ENCODE results near the gene PRDX3.
"Not testable (repeated sequence)": the region's sequence is repeated elsewhere in the genome, so short reads cannot be mapped to it uniquely, and the experiment has no call there.

PRDX3 gene

DNA sequence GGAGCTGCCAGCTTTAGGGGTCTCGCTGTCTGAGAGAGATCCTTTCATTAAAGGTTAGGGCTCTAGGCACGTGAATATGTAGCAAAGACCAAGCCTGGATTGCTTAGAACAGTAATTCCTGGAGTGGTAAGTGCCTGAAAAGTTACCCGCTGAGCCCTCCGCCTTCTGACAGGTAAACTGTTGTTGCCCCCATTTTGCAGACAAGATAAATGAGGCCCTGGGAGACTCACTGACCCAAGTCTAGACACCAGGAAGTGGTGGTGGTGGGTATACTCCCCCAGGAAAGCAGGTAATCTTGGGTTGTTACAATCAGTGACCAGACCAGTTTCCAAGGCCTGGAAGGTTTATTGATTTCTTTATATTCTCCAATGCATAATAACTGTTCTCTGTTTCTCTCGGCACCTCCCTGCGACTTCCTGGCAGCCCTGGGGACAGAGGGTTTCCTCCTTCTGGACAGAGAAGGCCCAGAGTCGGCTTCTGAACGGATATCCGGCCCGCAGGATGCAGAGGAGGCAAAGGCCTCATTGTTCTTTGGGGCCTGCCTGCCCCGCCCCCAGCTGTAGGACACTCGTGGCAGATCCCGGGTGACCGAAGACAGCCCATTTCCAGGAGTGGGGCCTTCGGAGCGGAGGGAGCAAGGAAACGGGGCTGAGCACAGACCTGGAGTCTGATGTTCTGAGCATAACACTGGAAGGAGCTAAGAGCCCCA is 27.4 kb upstream of the PRDX3 start:
- DNase-seq, result peak; percentile 25

DNA sequence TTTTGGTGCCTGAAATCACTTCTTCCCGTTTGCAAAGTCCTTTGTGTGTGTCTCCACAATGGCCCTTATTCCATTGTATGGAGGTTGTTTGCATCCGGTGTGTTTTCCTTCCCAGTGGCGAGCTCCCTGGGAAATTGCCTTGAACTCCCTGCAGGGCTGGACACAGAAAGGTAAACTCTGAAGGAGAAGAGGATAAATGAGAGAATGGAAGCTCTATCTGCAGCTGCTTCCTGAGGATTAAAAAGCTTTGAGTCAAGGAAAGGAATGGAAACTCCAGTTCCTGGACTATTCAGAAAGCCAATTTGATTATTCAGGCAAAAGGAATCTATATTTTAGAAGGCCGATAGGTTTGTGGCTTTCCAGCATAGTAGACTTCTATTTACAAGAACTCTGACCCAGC is 24.4 kb upstream of the PRDX3 start:
- no peak for DNase-seq

DNA sequence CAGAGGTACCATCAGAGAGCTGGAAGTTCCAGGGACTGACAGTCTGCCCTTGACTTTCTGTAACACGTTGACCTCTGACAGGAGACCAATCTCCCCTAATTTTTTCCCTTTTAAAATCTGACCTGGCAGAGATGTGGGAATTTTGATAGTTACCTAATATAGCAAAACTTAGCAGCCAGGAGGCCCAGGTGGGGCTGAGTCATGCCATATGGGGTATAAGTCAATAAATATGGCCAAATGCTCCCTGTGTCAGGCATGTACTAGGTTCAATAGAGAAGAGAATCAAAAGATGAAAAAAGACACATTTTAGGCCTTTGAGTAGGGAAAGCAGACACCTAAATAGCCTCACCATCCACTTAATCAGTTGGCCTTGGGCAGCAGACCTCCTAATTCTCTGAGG is 22.6 kb upstream of the PRDX3 start:
- no peak for DNase-seq

DNA sequence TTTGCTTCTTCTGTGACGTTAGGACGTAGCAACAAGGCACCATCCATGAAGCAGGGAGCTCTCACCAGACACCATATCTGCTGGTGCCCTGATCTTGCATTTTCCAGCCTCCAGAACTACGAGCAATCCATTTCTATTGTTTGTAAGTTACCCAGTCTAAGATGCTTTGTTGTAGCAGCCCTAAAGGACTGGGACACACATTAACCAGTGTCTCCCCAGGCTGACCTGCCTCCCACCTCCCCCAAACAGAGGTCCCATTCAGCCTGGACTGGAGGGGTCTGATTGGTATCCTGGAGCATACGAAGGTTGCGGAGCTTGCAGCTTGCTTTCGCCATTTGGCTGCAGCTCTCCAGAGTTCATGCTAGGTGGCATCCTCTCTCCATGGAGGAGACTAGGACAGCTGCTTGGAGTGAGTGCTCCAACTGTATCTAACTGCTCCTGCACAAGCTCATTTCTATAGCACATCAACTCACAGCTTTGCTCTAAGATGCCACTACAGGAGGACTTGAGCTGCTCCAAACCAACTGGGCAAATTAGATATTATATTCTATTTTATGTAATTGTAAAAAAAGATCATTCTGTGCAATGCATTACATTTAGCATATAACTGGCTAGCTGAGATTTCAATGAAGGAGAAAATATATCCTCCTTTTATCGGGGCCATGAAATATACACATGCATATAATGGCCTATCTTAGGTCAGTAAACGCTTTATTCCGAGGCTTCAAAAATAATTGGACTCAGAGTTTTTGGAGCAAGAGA is 20.8 kb upstream of the PRDX3 start:
- peak; percentile 29 for DNase-seq

DNA sequence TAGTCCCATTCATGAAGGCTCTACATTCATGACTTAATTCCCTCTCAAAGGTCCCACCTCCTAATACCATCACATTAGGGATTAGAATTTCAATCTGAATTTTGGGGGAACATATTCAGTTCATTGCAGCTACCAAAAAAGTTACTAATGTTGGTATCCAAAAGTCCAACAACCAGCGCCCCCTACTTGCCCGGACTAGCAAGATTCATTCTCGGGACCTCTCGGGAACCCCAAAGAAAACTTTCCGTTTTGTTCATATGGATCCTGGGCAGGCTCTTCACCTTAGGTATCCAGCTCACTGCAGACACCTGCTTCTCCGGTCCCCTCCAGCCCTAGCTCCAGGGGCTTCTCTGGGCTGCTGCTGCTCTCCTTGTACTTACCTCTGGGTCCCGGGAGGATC is 19.8 kb upstream of the PRDX3 start:
- no peak for DNase-seq

DNA sequence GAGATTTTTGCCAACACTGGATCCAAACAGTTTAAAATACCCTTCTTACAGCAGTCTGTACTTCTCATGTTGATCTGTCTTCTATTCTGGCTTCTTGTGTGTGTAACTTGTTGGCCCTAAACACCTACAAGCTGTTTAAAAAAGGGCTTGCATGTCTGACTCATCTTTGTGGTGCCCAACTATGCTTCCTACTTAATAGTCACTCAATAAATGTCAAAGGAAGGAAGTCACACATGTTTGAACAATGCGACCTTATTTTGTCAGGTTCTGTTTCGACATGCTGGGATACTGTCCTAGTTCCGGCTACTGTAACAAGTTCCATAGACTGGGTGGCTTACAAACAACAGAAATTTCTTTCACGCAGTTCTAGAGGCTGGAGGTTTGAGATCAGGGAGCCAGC is 19.3 kb upstream of the PRDX3 start:
- DNase-seq, result no peak

DNA sequence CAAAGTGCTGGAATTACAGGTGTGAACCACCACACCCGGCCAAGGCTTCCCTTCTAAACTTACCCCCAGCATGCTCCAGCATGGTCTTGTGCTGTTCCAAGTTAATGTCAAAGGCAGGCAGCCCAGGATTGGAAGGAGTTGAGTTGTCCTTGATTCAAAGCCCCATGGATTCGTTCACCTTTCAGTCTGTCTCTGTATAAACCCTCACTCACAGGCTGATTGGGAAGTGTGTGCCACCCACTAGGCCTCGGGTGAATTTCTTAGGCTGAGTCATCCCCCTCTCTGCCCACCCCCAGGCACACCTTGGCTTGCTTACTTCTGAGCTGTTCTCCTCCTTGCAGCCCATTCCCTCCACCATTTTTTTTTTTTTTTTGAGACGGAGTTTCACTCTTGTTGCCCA is 13.3 kb upstream of the PRDX3 start:
- no peak for DNase-seq

DNA sequence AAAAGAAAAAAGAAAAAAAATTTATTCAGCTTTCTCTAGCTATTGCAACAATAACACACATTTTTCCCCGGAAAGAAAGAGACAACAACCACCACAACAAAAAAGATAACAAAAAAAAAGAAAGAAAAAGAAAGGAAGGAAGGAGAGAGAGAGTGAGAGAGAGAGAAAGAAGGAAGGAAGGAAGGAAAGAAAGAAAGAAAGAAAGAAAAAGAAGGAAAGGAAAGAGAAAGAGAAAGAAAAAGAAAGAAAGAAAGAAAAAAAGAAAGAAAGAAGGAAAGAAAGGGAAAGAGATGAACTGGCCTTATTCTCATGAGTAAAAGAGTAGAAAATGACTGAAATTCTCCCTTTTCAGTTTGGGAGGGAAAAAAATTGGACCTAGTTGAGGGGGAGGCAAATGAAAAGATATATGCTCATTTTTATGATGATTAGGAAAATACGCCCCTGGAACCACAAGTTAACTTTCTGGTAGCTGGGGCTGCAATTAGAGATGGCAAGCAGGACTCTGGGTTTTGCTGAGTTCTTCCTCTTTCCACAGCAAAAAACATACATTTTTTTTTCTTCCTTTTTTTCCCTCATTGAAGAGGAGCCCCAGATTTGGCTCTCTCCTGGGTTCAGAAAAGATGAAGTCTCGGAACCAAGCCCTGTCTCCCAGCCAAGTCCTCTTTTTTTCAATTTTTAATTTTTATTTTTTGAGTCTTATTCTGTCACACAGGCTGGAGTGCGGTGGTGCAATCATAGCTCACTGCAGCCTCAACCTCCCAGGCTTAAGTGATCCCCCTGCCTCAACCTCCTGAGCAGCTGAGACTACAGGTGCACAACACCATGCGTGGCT is 12.6 kb upstream of the PRDX3 start:
- no peak for DNase-seq

- DNase-seq, result no peak
Observed at GRCh38 chr10:119190353-119190752, 11.7 kb upstream of the PRDX3 start.

- no peak for DNase-seq
Observed at GRCh38 chr10:119189811-119190282, 11.2 kb upstream of the PRDX3 start.

DNA sequence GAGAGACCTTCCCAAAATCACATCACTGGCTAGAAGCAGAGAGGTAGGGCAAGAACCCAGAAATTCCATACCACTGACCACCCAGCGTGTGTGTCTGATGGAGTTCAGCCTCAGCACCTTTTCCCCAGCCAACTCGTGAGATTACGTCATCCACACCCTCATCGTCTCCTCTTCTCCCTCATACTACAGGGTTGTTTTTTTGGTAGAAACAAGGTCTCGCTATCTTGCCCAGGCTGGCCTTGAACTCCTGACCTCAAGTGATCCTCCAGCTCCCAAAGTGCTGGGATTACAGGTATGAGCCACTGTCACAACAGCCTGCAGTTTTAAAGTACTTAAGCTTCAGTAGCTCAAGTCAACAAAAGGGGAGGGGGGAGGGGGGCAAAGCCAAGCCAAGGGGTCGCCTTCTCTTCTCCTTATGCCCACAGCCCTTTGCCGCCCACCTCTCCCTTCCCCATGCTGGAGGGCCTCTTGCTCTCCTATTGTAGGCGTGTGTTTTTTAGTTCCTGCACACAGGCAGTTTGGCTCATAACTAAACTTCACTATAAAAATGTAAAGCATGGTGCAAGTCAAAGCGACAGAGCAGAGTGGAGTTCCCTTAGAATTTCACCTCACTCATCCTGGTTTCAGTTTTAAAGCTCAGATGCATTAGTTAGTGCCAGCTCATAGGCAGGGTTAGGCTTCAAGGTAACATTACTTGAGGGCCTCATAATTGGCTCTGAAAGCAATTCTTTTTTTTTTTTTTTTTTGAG is 5.2 kb upstream of the PRDX3 start:
- DNase-seq, result no peak

GRCh38 chr10:119180850-119181400 is 2.3 kb upstream of the PRDX3 start:
- not testable (repeated sequence) for DNase-seq

DNA sequence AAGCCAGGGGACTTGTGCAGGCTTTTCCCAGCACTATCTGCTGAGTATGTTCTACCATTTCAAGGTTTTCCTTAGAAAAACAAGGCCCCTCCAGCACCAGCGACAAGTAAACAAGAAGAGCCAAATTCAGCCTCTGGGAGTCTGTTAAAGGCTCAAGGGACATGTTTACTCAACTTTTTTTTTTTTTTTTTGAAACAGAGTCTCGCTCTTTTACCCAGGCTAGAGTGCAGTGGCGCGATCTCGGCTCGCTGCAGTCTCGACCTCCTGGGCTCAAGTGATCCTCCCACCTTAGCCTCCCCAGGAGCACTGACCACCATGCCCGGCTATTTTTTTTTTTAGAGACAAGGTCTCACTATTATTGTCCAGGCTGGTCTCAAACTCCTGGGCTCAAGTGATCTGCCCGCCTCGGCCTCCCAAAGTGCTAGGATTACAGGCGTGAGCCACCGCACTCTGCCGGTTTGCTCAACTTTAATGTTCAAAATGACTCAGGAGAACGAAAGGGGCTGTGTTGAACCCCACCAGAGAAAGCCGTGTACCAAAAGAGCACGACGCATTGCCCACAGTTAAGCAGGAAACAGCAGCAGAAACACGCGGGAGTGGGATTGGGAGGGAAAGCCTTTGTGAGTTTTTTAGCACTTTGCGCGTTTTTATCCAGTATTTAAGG is 772 bp downstream of the PRDX3 start:
- DNase-seq, result peak; percentile 6

DNA sequence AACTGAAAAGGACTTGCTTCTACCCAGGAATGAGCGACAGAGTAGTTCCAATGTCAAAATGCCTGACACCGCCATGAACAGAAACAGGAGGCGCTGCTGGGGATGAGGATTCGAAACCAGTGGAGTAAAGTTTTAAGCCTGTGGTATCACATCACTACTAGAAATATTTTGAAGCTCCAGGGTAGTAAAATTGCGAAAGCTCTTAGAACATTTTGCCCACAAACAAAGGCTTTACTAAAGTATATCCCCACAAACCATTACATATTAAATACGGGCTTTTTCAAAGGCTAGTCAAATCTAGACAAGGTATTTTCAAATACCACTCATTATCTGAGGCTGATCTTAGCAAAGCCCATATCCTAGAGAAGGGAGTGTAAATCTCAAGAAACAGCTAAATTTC is 2.4 kb downstream of the PRDX3 start:
- no peak for DNase-seq

DNA sequence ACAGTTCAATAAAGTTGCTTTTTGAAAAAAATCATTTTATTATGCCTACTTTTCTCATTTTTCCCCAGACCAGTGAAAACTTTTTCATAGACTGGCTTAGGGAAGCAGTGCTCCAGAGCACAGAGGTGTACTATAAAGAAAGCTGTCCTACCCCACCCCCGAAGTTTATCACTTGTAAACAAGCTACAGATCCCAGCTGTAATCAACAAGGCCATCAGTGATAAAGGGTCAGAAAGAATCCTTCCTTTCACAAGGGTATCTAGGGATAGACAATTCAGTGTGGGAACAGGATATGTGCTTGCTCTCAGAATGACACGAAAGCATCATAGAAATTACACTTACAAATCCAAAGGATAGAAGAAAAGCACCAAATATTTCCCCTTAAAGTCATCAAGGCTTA is 4.5 kb downstream of the PRDX3 start:
- no peak for DNase-seq

DNA sequence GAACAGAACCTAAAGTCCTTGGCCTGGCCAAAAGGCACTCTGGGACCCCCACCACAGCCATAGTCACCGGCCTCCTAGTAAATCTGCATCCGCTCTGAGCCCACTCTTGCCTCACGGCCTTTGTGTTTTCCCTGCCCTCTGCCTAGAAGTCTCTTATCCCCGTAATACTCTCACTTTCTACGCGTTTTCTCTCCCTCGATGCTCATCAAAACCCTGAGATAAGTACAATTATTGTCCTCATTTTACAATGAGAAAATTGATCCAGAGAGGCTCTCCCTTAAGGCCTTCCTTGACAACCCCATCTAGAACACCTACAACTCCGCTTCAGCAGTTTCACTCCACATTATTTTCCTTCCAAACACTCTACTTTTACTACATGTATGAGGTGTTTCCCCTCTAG is 11.6 kb downstream of the PRDX3 start:
- no peak for DNase-seq

DNA sequence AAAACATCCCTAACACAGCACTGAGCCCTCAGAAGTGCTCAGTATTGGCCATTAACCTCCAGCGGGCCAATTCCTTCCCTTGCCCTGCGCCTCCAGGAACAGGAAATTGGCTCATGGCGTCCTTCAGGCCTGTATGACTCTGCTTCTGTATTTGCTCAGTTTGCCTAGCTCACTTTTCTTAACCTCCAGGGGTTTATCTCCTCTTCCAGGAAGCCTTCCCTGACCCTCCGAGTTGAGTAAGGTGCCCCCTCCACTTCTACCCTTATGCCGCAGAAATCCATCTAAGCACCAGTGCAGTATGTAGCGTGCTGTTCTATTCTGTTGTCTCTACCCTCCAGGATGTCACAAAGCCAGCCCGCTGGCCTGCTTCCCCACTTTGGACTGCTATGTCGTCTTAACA is 12.0 kb downstream of the PRDX3 start:
- DNase-seq, result no peak

DNA sequence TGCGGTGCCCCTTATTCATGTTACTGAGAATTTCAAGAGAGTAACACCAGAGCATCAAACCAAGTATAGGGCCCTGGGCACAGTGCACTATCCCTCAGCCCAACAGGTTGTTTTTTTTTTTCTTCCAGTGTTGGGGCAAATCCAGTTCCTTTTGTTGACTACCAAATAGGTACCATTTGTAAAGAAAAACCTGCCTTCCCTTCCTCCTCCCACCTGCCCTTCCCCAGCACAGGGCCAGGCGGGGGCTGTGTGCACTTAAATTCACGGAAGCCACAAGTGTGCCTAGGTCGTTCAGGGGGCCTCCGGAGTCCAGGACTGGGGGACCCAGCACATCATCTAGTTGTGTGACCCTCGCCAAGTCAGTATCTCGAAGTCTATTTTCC is 12.5 kb downstream of the PRDX3 start:
- no peak for DNase-seq

DNA sequence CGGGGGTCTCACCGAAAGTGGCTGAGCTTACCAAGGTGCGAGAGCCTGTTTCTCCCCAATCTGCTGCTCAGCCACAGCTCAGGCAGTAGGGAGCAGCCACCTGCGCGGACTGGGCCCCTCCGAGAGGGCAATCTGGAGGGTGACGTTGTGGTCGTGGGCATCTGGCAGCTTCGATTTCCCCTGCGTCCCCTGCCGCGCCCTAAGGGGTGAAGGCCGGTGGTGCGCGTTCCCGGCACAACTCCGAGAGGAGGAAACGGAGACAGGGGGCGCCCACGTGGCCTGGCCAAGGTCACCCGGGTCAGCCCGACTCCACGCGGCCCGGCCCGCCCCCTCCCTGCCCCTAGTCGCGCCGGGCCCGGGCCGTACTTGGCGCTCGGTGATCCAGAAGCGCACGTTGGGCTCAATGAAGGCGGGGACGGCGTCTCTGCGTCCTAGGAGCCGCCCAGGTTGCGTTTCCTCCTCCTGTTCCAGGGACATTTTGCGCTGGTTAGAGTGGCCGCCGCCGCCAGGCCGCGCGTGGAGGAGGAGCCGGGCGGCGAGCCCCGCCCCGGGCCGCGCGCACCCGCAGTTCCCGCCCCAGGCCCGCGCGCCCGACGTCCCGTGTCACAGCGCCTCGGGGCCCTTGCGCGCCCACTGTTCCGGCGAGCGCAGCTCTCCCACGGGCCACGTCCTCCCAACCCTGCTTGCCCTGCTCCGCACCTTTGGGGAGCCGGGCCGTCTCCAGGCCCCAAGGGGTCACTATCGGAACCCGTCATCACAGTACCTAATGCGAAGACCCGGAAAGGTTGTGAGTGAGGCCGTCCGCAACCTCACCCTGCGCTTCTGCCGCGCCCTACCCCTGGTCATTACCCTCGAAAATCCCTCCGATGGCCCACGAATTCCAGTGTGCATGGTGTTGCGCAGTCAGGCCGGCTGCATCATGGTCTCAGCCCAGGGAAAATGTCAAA is 13.2 kb downstream of the PRDX3 start, which contains the start of gene SFXN4:
Gene SFXN4 (minus strand): TSS at position 544 of the 947 bp plus-strand sequence. CDS start 67 bp downstream, at position 477.
- DNase-seq, result peak; percentile 70

- no peak for DNase-seq
Observed at GRCh38 chr10:119162452-119163092, 16.0 kb downstream of the PRDX3 start.
